H9 (cell line): Measurements from ENCODE around the gene ZNF609. TPM values are rescaled to one million over a fixed set of nuclear protein-coding genes. Genes with fewer than 3 reads are reported as not detected.
A peak's percentile ranks its signal among the peaks of the same experiment; 100 is the strongest.
"Not testable (repeated sequence)": the region's sequence is repeated elsewhere in the genome, so short reads cannot be mapped to it uniquely, and the experiment has no call there.

Source experiments
- DNase-seq: peaks from one replicate; pipeline ENCODE4 v3.0.0-alpha.2; 2017
- H2AFZ ChIP-seq: one replicate; pipeline ENCODE4 v1.6.1; 2013; ENCODE audit warnings: mild to moderate bottlenecking, low read length, control low read depth, moderate library complexity
- H2AK5ac ChIP-seq: 2 replicates; pipeline ENCODE4 v1.6.1; 2013; ENCODE audit warnings: low read length, control low read depth, mixed read lengths; ENCODE audit not compliant: insufficient read length
- H2BK120ac ChIP-seq: one replicate; pipeline ENCODE4 v1.6.1; 2013; ENCODE audit warnings: low read depth, mild to moderate bottlenecking, low read length, control low read depth, inconsistent platforms; ENCODE audit not compliant: poor library complexity, severe bottlenecking
- H2BK12ac ChIP-seq: 2 replicates; pipeline ENCODE4 v1.6.1; 2013; ENCODE audit warnings: low read length, control low read depth, mixed read lengths, low read depth; ENCODE audit not compliant: insufficient read length
- H2BK15ac ChIP-seq: 2 replicates; pipeline ENCODE4 v1.6.1; 2013; ENCODE audit warnings: low read depth, low read length, control low read depth
- H2BK20ac ChIP-seq: one replicate; pipeline ENCODE4 v1.6.1; 2013; ENCODE audit warnings: low read depth, mild to moderate bottlenecking, low read length, control low read depth, inconsistent platforms; ENCODE audit not compliant: poor library complexity, severe bottlenecking
- H2BK5ac ChIP-seq: 2 replicates; pipeline ENCODE4 v1.6.1; 2013; ENCODE audit warnings: low read length, control low read depth, mixed read lengths; ENCODE audit not compliant: insufficient read length
- H3K14ac ChIP-seq: 2 replicates; pipeline ENCODE4 v1.6.1; 2013; ENCODE audit warnings: low read length, control low read depth; ENCODE audit not compliant: insufficient read depth
- H3K18ac ChIP-seq: 2 replicates; pipeline ENCODE4 v1.6.1; 2013; ENCODE audit warnings: low read depth, mild to moderate bottlenecking, mixed read lengths, low read length, control low read depth; ENCODE audit not compliant: insufficient read length
- H3K23ac ChIP-seq: 2 replicates; pipeline ENCODE4 v1.6.1; 2013; ENCODE audit warnings: low read length, control low read depth, mixed read lengths, low read depth; ENCODE audit not compliant: insufficient read length
- H3K23me2 ChIP-seq: 2 replicates; pipeline ENCODE4 v1.6.1; 2013; ENCODE audit warnings: low read depth, mild to moderate bottlenecking, mixed read lengths, low read length, control low read depth; ENCODE audit not compliant: insufficient read length, poor library complexity, severe bottlenecking
- H3K27ac ChIP-seq: 2 replicates; pipeline ENCODE4 v1.5.1; 2013; ENCODE audit warnings: low read length, control low read depth, mixed read lengths, low read depth; ENCODE audit not compliant: insufficient read length
- H3K27me3 ChIP-seq: 2 replicates; pipeline ENCODE4 v1.6.1; 2013; ENCODE audit warnings: low read length, control low read depth, inconsistent platforms; ENCODE audit not compliant: insufficient read depth
- H3K4ac ChIP-seq: 2 replicates; pipeline ENCODE4 v1.6.1; 2013; ENCODE audit warnings: low read depth, mild to moderate bottlenecking, control low read depth, inconsistent platforms, low read length, moderate library complexity
- H3K4me1 ChIP-seq: 2 replicates; pipeline ENCODE4 v1.6.1; 2013; ENCODE audit warnings: low read length, control low read depth, inconsistent platforms; ENCODE audit not compliant: insufficient read depth
- H3K4me2 ChIP-seq: 2 replicates; pipeline ENCODE4 v1.6.1; 2013; ENCODE audit warnings: low read length, control low read depth, mixed read lengths; ENCODE audit not compliant: insufficient read length, insufficient read depth
- H3K56ac ChIP-seq: 2 replicates; pipeline ENCODE4 v1.6.1; 2013; ENCODE audit warnings: low read depth, mild to moderate bottlenecking, mixed read lengths, low read length, control low read depth; ENCODE audit not compliant: insufficient read length
- H3K79me1 ChIP-seq: 2 replicates; pipeline ENCODE4 v1.6.1; 2013; ENCODE audit warnings: low read depth, mild to moderate bottlenecking, moderate library complexity, low read length, control low read depth, inconsistent platforms; ENCODE audit not compliant: insufficient read depth, poor library complexity, severe bottlenecking
- H3K79me2 ChIP-seq: 2 replicates; pipeline ENCODE4 v1.6.1; 2013; ENCODE audit warnings: low read length, control low read depth, inconsistent platforms; ENCODE audit not compliant: insufficient read depth
- H3K9ac ChIP-seq: 2 replicates; pipeline ENCODE4 v1.6.1; 2013; ENCODE audit warnings: low read length, control low read depth, mixed read lengths; ENCODE audit not compliant: insufficient read length; ENCODE audit errors: extremely low read depth
- H3K9me3 ChIP-seq: one replicate; pipeline ENCODE4 v1.6.1; 2013; ENCODE audit warnings: low read depth, low read length, inconsistent platforms; ENCODE audit not compliant: control insufficient read depth
- H3T11ph ChIP-seq: one replicate; pipeline ENCODE4 v1.6.1; 2013; ENCODE audit warnings: mild to moderate bottlenecking, low read length, control low read depth, inconsistent platforms
- H4K20me1 ChIP-seq: one replicate; pipeline ENCODE4 v1.6.1; 2013; ENCODE audit not compliant: control insufficient read depth, insufficient read length, insufficient read depth
- H4K5ac ChIP-seq: 2 replicates; pipeline ENCODE4 v1.6.1; 2013; ENCODE audit warnings: low read depth, mild to moderate bottlenecking, mixed read lengths, low read length, control low read depth; ENCODE audit not compliant: insufficient read length
- H4K8ac ChIP-seq: replicated peaks from 2 replicates; pipeline ENCODE4 v1.6.1; 2013; ENCODE audit warnings: low read length, control low read depth, mixed read lengths, low read depth; ENCODE audit not compliant: insufficient read length
- H4K91ac ChIP-seq: 2 replicates; pipeline ENCODE4 v1.6.1; 2013; ENCODE audit warnings: low read depth, mild to moderate bottlenecking, moderate library complexity, mixed read lengths, low read length, control low read depth; ENCODE audit not compliant: insufficient read length
- H3K27ac Mint-ChIP-seq, 3 experiments: 2 replicates in 2 of 3; 3 replicates in 1 of 3; pipeline ENCODE4 v1.8.0; 2020 to 2021; ENCODE audit warnings: mixed read lengths in 3 of 3, mild to moderate bottlenecking in 1 of 3, moderate library complexity in 1 of 3
- H3K27me3 Mint-ChIP-seq: 2 replicates; pipeline ENCODE4 v1.8.0; 2021; ENCODE audit warnings: low read depth, mild to moderate bottlenecking, moderate library complexity, mixed read lengths
- H3K36me3 Mint-ChIP-seq, 3 experiments: 2 replicates in 2 of 3; 3 replicates in 1 of 3; pipeline ENCODE4 v1.8.0; 2020 to 2021; ENCODE audit warnings: low read depth in 3 of 3, mixed read lengths in 3 of 3; ENCODE audit not compliant: insufficient read depth in 1 of 3
- H3K4me1 Mint-ChIP-seq, 2 experiments: 2 replicates each; pipeline ENCODE4 v1.8.0; 2020; ENCODE audit warnings: mixed read lengths in 2 of 2
- H3K4me3 Mint-ChIP-seq, 2 experiments: 2 replicates in 1 of 2; 3 replicates in 1 of 2; pipeline ENCODE4 v1.8.0; 2020 to 2021; ENCODE audit warnings: mild to moderate bottlenecking in 2 of 2, mixed read lengths in 2 of 2, moderate library complexity in 1 of 2
- H3K9me3 Mint-ChIP-seq, 2 experiments: 2 replicates in 1 of 2; 3 replicates in 1 of 2; pipeline ENCODE4 v1.8.0; 2020; ENCODE audit warnings: mild to moderate bottlenecking in 2 of 2, mixed read lengths in 2 of 2, moderate library complexity in 1 of 2
- CTCF ChIP-seq: fragments of 200-600 bp; sonication (generic); conservative IDR thresholded peaks from 3 replicates; pipeline ENCODE4 v1.8.0; 2021; ENCODE audit warnings: antibody characterized with exemption, mild to moderate bottlenecking
- WGBS: extraction: QIAGEN DNeasy Blood & Tissue Kit; methylation state at CpG from one replicate; pipeline ENCODE4 v1.1.7; 2013; ENCODE audit warnings: missing lambda C conversion rate, low lambda C conversion rate, mixed read lengths; ENCODE audit not compliant: insufficient read length; ENCODE audit errors: extremely low coverage; 5-methylcytosine and 5-hydroxymethylcytosine counted together
- total RNA-seq: library from RNA; stranded (reverse); gene quantifications from 2 replicates; pipeline ENCODE4 v1.2.1, GENCODE V29; 2021

Gene ZNF609
- total RNA-seq, 1 experiment from 2014 or later = 45.3 TPM

- DNase-seq = no peak
- Histone ChIP-seq H2BK20ac (no peak overlapping the region), H3K27me3 (no peaks in the 10 kb centered on the region), H3K79me2 (peaks cover 2% of the 10 kb centered on the region; the same call in 1 of the 2 replicates), H3K79me1 (peaks cover 7% of the 10 kb centered on the region), H3K18ac (no peak overlapping the region), H3K9me3 (no peaks in the 10 kb centered on the region), H4K5ac (no peak overlapping the region), H3K4me1 (peaks cover 11% of the 10 kb centered on the region), H3K4me2 (no peak overlapping the region), H2BK120ac (no peak overlapping the region), H2BK15ac (no peak overlapping the region), H4K8ac (no peak overlapping the region), H2BK12ac (no peak overlapping the region), H2BK5ac (no peak overlapping the region), H3K23ac (no peak overlapping the region), H3K23me2 (no peaks in the 10 kb centered on the region), H3K14ac (no peak overlapping the region), H3T11ph (no peak overlapping the region), H3K9ac (no peak overlapping the region), H2AFZ (no peak overlapping the region), H4K91ac (no peak overlapping the region), H3K4ac (no peak overlapping the region), H4K20me1 (no peaks in the 10 kb centered on the region), H2AK5ac (no peak overlapping the region), H3K56ac (no peak overlapping the region), H3K27ac (no peak overlapping the region)
- no peak for TF ChIP-seq CTCF
- peaks cover 40 to 52% of the 10 kb centered on the region in 2 experiments for H3K4me1 Mint-ChIP-seq
- H3K27me3 Mint-ChIP-seq = no peaks in the 10 kb centered on the region
- peaks cover 5 to 6% of the 10 kb centered on the region in 2 experiments; a peak in 4 of 5 replicates for H3K9me3 Mint-ChIP-seq
- peaks cover 7 to 18% (median 16%) of the 10 kb centered on the region in 3 experiments for H3K36me3 Mint-ChIP-seq
- no CpG with 5 or more reads among the region's 1 CpG for WGBS
- H3K4me3 Mint-ChIP-seq = no peak overlapping the region
- H3K27ac Mint-ChIP-seq = no peak overlapping the region
Observed at GRCh38 chr15:64637412-64637811, 177.0 kb downstream of the ZNF609 start.

GRCh38 chr15:64639744-64640143, 179.4 kb downstream of the ZNF609 start:
- H3K9me3 ChIP-seq, H3K18ac ChIP-seq, H4K91ac ChIP-seq, H4K20me1 ChIP-seq, H3K4ac ChIP-seq, H2AFZ ChIP-seq, H4K8ac ChIP-seq, H3K4me3 Mint-ChIP-seq, H3K4me2 ChIP-seq, H3K14ac ChIP-seq, H4K5ac ChIP-seq, H3K9ac ChIP-seq, H2BK5ac ChIP-seq, H3K23me2 ChIP-seq, H2BK120ac ChIP-seq, H3K4me1 ChIP-seq, H3K79me2 ChIP-seq, DNase-seq, H3T11ph ChIP-seq, H3K79me1 ChIP-seq, H2BK20ac ChIP-seq, H3K27me3 ChIP-seq, H3K56ac ChIP-seq, H3K23ac ChIP-seq, H2AK5ac ChIP-seq, H3K9me3 Mint-ChIP-seq, H2BK15ac ChIP-seq, H2BK12ac ChIP-seq, H3K27me3 Mint-ChIP-seq, H3K27ac ChIP-seq: not testable (repeated sequence)
- WGBS = no CpG with 5 or more reads among the region's 4 CpGs
- peak overlapping the region in 1 of 3 experiments; percentile 53; a peak in 1 of 7 replicates for H3K27ac Mint-ChIP-seq
- peaks cover 31 to 37% of the 10 kb centered on the region in 2 experiments for H3K4me1 Mint-ChIP-seq
- peaks cover 7 to 18% (median 16%) of the 10 kb centered on the region in 3 experiments for H3K36me3 Mint-ChIP-seq
